Eye (tissue), 1 donor: ENCODE measurements around the gene CAMTA1.
A peak's percentile ranks its signal among the peaks of the same experiment; 100 is the strongest.

ENCODE experiments used
- DNase-seq: peaks from one replicate; pipeline ENCODE4 v3.0.0-alpha.2; 2015

The CAMTA1 gene

GRCh38 chr1:6785318-6785727 lies at the start of gene CAMTA1:
CAMTA1 (plus strand) TSS chr1:6785454; CDS start chr1:6785531, 77 bp downstream.
- DNase-seq = no peak

GRCh38 chr1:6738987-6739676 lies 46.1 kb upstream of the CAMTA1 start:
- no peak for DNase-seq

- DNase-seq = peak; percentile 60
Observed at GRCh38 chr1:6742676-6743188, 42.5 kb upstream of the CAMTA1 start.

GRCh38 chr1:6743189-6744101 lies 41.8 kb upstream of the CAMTA1 start:
- peak; percentile 32 for DNase-seq

GRCh38 chr1:6745073-6745472 lies 40.2 kb upstream of the CAMTA1 start:
- no peak for DNase-seq

GRCh38 chr1:6747674-6748073 lies 37.6 kb upstream of the CAMTA1 start:
- DNase-seq = no peak

DNA sequence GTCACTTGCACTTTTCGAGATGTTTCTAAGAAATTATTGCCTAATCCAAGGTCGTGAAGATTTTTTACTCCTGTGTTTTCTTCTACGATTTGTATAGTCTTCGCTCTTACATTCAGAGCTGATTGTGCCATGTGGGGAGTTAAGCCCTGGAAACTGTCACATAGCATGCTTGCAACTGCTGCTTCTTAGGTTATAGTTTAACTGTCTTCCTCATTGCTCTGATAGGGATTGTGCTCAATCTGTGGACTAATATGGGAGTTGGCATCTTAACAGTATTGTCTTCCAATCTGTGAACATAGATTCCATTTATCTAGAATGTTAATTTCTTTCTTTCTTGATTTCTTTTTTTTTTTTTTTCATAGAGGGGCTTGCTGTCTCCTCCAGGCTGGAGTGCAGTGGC lies 34.8 kb upstream of the CAMTA1 start:
- DNase-seq = no peak

- DNase-seq = no peak
Observed at GRCh38 chr1:6753320-6754140, 31.7 kb upstream of the CAMTA1 start.

DNA sequence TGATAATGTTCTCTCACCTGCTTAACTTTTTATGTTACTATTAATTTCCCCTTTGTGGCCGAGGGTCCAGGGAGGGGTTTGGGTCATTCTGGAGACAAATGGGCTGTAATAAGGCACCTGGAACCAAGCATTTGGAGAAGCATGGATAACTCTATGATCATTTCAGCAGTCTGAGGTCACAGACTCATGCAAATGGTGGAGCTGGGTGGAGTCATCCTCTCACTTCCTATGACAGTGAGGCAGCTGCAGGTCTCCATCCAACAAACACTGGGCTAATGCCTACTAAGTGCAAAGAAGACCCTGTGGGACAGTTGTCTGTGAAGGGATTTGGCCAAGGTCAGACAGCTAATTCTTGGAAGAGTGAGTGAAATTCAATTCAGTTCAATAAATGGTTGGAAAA lies 28.8 kb upstream of the CAMTA1 start:
- peak; percentile 35 for DNase-seq

DNA sequence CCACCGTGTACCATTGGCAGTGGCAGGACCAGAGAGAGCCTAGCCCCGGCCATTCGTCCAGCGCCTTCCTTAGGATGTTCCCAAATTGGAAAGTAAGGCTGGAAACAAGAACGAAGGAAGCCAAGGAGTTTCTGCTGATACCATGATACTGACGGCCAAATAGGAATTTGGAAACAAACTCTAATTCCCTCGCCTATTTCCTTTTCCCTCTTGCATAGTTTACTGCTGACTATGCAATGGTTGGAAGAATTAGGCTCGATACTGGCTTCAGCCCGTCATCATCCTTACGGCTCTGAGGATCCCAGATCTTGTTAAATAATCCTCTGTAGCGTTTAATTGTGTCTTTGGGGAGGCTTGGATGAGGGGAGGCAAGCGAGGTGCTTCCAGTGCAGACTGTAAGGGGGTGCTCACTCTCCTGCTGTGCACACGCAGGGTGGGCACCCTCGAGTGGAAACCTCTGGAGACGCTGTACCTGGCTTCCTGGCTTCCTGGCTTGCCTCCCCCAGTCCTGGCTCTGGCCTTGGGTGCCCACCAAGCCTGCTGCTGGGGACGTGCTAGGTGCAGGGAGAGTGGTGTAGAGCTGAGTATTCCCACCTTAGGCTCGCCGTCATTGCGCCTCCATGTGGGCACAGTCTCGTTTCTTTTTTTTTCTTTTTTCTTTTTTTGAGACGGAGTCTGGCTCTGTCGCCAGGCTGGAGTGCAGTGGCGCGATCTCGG lies 27.4 kb upstream of the CAMTA1 start:
- no peak for DNase-seq

GRCh38 chr1:6761196-6761737 lies 24.0 kb upstream of the CAMTA1 start:
- no peak for DNase-seq

- DNase-seq = no peak
Observed at GRCh38 chr1:6762060-6762459, 23.2 kb upstream of the CAMTA1 start.

GRCh38 chr1:6770751-6771440 lies 14.4 kb upstream of the CAMTA1 start:
- peak; percentile 9 for DNase-seq

- no peak for DNase-seq
Observed at GRCh38 chr1:6771441-6771769, 13.8 kb upstream of the CAMTA1 start.

- DNase-seq = no peak
Observed at GRCh38 chr1:6774381-6774780, 10.9 kb upstream of the CAMTA1 start.

DNA sequence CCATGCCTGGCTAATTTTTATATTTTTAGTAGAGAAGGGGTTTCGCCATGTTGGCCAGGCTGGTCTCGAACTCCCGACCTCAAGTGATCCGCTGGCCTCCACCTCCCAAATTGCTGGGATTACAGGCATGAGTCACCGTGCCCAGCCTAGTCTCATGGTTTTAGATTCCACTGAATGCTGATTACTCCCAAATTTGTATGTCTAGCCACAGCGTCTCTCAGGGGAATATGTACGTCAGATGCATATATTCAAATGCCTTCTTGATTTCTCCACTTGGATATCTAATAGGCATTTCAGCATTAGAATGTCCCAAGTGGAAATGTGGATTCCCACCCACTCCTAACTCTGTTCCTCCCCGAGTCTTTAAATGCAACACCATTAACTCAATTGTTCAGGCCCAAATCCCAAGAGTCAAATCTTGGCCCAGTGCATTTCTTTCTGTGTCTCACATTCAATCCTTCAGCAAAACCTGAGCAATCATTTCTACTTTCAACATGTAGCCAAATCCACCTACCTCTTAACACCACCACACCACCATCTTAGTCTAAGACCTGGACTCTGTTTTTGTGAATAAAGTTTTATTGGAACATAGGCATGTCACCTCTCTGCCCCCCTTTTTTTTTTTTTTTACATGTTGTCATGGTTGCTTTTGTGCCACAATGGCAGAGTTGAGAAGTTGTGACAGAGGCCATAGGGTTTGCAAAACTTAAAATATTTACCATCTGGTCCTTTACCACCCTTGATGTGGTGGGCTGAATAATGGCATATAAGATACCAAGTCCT lies 9.8 kb upstream of the CAMTA1 start:
- no peak for DNase-seq

GRCh38 chr1:6776389-6776788 lies 8.9 kb upstream of the CAMTA1 start:
- no peak for DNase-seq

- DNase-seq = no peak
Observed at GRCh38 chr1:6776895-6777294, 8.4 kb upstream of the CAMTA1 start.

GRCh38 chr1:6777813-6778212 lies 7.4 kb upstream of the CAMTA1 start:
- DNase-seq = no peak

DNA sequence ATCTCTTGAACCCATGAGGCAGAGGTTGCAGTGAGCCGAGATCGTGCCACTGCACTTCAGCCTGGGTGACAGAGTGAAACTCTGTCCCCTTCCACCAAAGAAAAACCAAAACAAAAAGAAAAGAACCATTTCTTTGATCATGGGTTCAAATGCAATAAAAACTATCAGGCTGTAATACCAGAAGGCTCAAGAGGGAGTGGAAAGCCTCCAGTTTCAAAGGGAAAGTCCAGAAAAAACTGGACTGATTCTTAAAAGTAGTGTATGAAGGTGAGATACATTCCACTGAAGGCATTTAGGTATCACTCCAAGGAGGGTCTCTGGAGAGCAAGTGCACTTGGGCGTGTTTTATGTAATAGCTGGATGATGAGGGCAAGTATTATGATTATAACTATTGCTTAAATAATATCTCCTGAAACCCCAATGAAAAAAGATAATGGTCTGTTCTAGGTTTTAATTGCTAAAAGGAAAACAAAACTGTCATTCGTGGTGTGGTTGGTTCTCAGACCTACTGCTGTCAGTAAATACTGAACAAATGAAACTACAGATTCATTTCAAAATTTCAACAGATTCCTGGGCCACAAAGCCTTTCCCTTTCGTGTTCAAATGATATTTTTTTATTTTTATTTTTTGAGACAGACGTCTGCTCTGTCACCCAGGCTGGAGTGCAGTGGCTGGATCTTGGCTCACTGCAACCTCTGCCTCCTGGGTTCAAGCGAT lies 6.0 kb upstream of the CAMTA1 start:
- DNase-seq = no peak
